ENCODE data around the gene IRX3.

IRX3 gene

DNA sequence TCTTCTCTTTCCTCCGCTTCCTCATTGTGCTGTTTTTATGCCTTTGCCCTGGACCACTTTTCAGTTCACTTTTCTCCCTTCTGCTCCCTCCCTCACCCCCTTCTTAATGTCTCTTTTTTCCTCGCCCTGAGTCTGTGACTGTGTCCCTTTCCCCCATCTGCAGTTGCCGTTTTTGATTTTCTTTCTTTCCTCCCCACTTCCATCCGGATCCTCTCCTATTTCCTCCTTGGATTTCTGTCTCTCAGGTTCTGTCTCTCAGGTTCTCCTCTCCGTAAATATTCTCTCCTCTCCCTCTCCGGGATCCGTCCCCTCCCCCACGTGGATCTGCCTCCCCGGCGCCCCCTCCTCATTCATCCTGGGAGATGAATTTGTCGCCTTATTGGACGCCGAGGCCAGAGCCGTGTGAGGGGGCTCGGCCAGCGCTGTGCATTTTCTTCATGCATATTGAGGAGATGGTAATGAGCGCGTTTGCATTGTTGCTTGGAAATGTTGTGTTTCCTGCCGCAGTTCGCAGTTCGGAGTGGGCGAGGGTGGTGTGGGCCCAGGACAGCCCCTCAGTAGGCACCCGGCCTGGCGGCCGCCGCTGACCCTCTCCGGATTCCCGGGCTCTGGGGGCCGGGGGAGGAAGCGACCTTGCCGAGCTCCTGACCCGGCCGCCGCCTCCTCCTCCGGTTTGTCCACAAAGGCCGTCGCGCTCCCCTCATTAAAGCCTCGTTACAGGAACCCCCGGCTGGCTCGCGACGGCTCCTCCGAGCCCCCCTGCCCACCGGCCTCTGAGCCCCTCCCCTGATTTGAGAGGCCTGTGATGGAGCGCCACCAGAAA lies 4.5 kb upstream of the IRX3 start:
- DNase-seq (ENCODE audit: low read depth): no peak

DNA sequence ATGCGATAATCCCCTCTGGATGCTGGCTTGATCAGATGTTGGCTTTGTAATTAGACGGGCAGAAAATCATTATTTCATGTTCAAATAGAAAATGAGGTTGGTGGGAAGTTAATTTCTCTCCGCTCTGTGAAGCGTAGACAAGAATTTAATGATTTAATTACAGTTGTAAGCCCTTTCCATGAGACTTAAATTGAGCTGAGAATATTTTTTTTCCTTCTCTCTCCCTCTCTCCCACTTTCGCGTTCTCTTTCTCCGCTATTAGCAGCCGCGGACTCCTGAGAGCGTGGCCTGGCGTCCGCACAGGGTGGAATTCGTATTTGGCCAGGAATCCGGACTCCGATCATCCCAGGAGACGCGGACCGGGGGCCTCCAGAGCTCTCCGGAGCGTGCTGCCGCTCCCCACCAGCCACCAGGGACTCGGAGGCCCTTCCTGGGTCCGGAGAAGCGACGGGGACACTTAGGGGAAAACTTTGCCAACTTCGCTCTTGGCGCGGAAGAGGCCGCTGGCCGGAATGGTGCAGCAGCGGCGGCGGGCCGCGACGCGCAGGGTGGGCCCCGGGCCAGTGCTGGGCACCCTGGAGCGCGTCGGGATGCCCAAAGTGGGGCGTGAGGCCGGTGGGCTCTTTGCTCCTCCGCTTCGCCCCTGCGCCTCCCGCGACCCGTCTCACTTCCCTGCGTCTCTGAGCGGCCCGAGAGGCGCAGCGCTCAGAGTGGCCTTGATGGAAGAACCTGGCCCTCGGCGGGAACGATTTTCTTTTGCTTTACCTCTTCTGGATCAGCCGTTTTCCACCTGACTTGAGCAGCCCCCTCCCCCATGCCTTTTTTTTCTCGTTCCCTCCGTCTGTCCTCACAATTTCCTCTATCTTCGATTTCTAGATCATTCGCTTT lies 3.6 kb upstream of the IRX3 start:
- DNase-seq (ENCODE audit: low read depth): no peak

DNA sequence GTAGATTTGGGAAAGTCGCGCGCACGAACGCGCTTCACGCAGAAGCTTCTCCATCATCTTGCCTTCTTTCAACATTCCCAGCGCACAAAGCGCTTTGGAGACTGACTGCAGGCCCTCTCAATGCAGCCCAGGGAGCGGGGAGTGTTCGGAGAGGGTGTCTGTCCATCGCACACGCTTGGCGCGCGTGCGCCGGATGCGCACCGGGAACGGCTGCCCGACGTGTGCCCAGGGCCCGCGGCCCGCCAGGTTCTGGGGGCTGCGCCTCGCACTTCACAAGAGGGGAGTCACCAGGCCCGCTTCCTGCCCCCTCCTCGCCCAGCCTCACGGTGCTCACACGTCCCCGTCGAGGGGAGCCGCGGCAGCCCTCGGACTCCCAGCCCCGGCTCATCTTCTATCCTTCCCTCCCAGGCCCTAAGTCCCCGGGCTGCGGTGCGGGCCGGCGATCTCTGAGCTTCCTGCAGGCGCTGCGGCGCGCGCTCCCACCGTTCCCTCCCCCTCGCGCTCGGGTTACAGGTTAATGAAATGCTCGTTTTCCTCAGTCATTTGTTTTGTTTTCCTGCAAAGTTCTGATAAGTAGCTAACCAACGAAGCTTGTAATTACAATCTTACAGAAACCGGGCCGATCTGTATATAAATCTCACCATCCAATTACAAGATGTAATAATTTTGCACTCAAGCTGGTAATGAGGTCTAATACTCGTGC lies 2.8 kb upstream of the IRX3 start:
- DNase-seq (ENCODE audit: low read depth): no peak

- no peak for DNase-seq (ENCODE audit: low read depth)
Observed at GRCh38 chr16:54288835-54289241, 2.3 kb upstream of the IRX3 start.

DNA sequence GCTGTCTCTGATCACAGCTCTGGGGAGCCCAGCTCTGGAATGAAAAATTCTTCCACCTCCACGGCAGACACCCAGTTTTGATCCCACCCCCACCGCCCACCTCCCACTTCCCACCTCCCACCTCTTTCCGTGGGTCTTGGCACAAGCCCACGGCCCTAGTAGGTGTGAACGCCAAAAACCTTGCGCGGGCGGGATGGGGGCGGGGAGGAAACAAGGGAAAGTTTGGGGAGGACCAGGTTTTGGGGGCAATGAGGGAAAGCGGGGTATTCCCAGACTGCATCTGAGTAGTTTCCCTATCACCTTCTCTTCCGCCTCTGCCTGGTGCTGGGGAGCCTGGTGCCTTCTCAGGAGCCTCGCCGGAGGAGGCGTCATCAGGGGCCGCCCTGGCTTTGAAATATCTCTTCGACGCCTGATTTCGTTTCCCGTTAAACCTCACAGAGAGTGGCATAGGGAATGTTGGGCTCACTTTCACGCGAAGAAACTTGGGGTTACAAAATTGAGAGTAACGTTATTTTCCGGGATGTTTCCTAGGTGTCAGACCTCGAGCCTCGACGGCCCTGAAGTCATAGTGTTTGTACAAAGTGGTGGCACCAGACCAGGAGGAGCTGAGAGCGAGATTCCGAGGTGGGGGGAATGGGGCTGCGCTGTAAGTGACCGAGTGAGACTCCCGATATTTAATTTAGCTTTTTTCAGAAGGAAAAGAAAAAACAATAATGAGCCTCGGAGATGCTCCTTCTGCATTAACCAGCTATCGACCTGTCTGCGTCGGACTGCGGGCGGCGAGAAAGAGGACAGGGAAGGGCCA lies 1.6 kb upstream of the IRX3 start:
- DNase-seq (ENCODE audit: low read depth): no peak

- no peak for DNase-seq (ENCODE audit: low read depth)
Observed at GRCh38 chr16:54287131-54288029, 793 bp upstream of the IRX3 start.

- DNase-seq (ENCODE audit: low read depth): no peak
Observed at GRCh38 chr16:54286090-54286365, 559 bp downstream of the IRX3 start.

DNA sequence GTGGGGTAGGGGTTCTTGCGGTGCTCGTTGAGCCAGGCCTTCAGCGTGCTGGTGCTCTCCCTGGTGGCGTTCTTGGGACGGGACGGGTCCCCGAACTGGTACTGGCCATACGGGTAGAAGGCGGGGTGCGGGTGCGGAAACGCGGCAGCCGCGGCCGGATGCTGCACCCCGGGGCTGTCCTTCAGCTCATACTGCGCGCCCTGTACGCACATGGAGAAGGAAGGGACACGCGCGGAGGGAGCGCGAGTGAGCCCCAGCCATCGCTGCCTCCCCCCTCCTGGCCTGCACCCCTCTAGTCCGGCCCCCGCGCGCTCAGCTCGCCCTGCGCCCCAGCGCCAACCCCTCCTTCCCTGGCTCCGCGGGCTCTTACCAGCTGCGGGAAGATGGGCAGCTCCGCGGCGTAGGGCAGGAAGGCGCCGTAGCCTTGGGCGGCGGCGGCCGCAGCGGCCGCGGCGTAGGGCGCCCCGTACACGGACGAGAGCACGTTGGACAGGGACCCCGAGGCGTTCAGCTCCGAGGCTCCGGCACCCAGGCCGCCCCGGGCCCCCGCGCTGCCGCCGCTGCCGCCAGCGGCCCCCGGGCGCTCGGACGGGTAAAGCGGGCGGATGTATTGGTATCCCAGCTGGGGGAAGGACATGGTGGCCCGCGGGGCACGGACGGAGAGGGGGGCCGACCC lies 1.0 kb downstream of the IRX3 start:
- no peak for DNase-seq (ENCODE audit: low read depth)

GRCh38 chr16:54284931-54285413 lies 1.6 kb downstream of the IRX3 start:
- DNase-seq (ENCODE audit: low read depth): no peak

DNA sequence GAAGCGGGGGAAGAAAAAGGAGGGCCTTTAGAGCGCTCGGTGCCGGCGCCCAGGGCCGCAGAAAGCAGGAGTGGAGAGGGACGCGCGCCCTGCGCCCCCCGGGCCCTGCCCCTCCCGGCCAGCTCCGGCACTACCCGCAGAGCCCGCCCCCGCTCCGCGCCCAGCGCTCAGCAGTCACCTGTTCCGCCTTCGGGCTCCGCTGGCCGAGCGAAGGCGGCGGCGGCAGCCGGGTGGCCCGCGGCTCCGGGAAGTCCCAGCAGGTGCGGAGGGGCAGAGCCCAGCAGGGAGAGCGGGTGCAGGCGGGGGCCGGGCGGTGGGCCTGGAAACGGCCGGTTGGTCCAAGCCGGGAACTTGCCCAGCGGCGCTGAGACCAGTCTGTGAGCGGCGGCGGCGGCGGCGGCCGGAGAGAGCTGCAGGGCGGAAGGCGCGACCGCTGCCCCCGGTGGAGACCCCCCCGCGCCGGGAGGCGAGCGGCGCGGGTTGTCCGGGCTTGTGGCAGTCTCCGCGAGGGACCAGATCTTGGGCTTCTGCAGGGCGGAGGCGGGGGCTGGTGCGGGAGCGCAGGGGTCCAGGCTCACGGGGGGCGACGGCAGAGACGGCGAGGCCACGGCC lies 2.2 kb downstream of the IRX3 start:
- no peak for DNase-seq (ENCODE audit: low read depth)

GRCh38 chr16:54283725-54284318 lies 2.8 kb downstream of the IRX3 start:
- no peak for DNase-seq (ENCODE audit: low read depth)

DNA sequence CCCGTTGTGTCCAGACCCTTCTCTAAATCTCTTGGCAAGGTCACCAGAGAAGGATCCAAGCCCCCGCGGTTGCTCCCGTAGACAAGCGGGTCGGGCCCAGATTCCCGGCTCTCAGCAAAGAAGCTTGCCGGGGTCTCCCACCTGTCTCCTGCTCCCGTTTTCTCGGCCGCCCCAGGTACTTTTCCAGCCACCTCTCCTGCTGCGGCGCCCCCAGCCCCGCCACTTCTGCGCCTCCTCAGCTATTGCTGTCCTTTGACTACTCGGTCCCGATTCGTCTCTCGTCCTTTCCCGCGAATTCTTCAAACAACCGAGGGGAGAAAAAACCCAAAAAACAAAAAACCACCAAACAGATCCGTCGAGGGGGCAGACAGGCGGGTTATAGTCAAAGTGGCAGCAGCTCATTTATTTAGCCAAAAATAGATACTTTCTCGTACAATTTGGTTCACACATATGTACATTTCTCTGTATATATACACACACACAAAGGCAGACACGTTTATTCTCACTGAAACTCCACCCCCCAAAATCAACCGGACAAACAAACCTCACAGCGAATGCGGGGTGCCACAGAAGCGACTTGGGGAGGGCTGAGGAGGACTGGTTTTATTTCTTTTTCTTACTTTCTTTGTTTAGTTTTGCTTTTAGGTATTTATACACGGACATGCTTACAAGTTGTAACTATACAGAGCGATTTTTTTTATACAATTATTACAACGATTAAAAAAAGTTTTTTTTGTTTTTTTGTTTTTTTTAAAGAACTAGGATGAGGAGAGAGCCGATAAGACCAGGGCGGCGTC lies 3.5 kb downstream of the IRX3 start:
- DNase-seq (ENCODE audit: low read depth): no peak

DNA sequence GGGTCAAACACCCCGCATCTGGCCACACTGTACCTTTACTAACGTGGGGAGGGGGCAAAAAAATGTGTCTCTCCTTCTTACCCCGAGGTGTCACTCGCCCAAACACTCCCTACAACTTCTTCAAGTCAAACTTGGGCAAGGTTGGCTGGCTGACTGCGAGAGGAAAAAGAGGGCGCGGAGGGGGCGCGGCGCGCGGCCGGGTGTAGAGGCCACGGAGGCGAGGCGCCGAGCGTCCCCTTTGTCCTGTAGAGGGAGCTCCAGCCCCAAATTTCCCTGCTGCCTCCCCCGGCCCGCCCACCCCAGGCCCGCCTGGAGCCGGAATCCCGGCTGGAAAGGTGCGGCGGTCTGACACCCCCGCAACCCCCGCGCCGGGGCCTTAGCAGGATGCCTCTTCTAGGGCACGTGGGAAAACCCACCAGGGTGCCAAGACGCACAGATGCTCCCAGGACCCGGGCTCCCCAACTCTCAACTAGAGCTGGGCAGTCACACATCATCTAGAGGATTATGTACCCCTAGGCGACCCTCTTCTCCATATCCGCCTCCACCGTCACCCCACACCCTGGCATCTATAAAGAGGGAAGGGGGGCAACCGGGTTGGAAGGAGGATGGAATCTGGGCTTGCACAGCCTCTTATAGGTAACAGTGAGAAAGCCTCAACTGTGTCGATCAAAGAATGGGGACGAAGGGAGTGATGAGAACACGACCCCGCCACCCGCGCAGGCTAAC lies 4.2 kb downstream of the IRX3 start:
- DNase-seq (ENCODE audit: low read depth): no peak

- no peak for DNase-seq (ENCODE audit: low read depth)
Observed at GRCh38 chr16:54281535-54282201, 4.9 kb downstream of the IRX3 start.

DNA sequence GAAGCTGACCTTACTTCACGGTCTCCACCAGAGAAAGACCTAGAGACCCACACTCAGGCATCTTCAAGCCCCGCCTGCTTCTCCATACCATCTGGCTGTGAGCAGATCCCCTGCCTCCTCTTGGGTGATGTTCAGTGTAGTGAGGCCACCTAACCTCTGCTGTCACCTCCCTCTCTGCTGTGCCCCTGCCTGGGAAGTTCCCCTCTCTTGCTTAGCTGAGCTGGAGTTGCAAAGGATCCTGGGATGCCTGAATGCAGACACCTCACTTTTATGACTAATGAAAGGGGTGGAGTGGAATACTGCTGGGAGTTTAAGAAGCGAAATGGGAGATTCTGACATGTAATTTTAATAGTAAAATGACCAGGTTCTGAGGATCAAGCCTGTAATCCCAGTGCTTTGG lies 5.8 kb downstream of the IRX3 start:
- DNase-seq (ENCODE audit: low read depth): no peak

- DNase-seq (ENCODE audit: low read depth): no peak
Observed at GRCh38 chr16:54277845-54278703, 8.5 kb downstream of the IRX3 start.
